Measurements from ENCODE around the gene CTNNA2. TPM values are rescaled to one million over a fixed set of nuclear protein-coding genes. Genes with fewer than 3 reads are reported as not detected.

The CTNNA2 gene
- total and polyA plus RNA-seq, 9 of the 15 experiments (the other 6 are each of a cell fraction or from before 2014, with no cell fraction given): 0.03 to 0.40 (median 0.15) TPM

- ATAC-seq (no peak), FAIRE-seq (no peak), DNase-seq (ENCODE audit: extremely low read depth in 1 of 4, low spot score in 3 of 4) (no peak)
- H3K4me3 ChIP-seq: no peak overlapping the region
- H3K9me3 ChIP-seq (replicated peaks; ENCODE audit: control insufficient read depth, insufficient read depth, low read depth, low read length): no peaks in the 10 kb centered on the region
- H3K4me2 ChIP-seq (ENCODE audit: insufficient read depth, low read length): no peak overlapping the region
- no peaks in the 10 kb centered on the region for H3K79me2 ChIP-seq (ENCODE audit: control insufficient read depth, insufficient read depth, low read length)
- no peaks in the 10 kb centered on the region for H3K36me3 ChIP-seq (ENCODE audit: control insufficient read depth, insufficient read depth, low read length)
- POLR2A ChIA-PET: no interaction called here
- H4K20me1 ChIP-seq (replicated peaks; ENCODE audit: control insufficient read depth, insufficient read depth, low read length): no peaks in the 10 kb centered on the region
- WGBS (ENCODE audit: insufficient coverage, low coverage, missing lambda C conversion rate): 0% methylated on average over 3 of the region's 3 CpGs
- intact Hi-C loops (cut with micrococcal nuclease): no loop called here
- H3K27ac ChIP-seq (ENCODE audit: extremely low read depth, low read depth, low read length): no peak overlapping the region
- CTCF ChIA-PET (ENCODE audit: low intra/inter-chr PET ratio): no interaction called here
- H3K9ac ChIP-seq (ENCODE audit: insufficient read depth in 1 of 2, low read depth in 2 of 2, low read length in 2 of 2): no peak overlapping the region
- H3K27me3 ChIP-seq (ENCODE audit: control insufficient read depth in 2 of 2, insufficient read depth in 2 of 2, low read length in 2 of 2): no peaks in the 10 kb centered on the region
- no peak overlapping the region for H2AFZ ChIP-seq (ENCODE audit: low read depth, low read length)
- no peaks in the 10 kb centered on the region for H3K9me1 ChIP-seq (ENCODE audit: control insufficient read depth, insufficient read depth, low read length)
- in situ Hi-C loops (cut with MboI): no loop called here
- no TSS peak for BruUV-seq (replicated peaks)
- H3K4me1 ChIP-seq (replicated peaks in 1 of 2; ENCODE audit: control insufficient read depth in 2 of 2, insufficient read depth in 2 of 2, low read length in 2 of 2): no peaks in the 10 kb centered on the region
- no peak for TF ChIP-seq ZNF764 (CRISPR knock-in tag; IDR thresholded peaks at IDR 0.05; ENCODE audit: low read depth)
- TF ChIP-seq TARDBP (IDR thresholded peaks at IDR 0.05): no peak
- TF ChIP-seq GABPB1 (CRISPR knock-in tag; IDR thresholded peaks at IDR 0.05): no peak
- TF ChIP-seq ZFP36 (IDR thresholded peaks at IDR 0.05; ENCODE audit: low read depth, low read length, partially characterized antibody): no peak
- no peak for TF ChIP-seq NFE2 (IDR thresholded peaks at IDR 0.05; ENCODE audit: low read depth)
- no peak for TF ChIP-seq ARHGAP35 (IDR thresholded peaks at IDR 0.05; ENCODE audit: partially characterized antibody)
- TF ChIP-seq REST (IDR thresholded peaks at IDR 0.05; ENCODE audit: borderline replicate concordance): no peak
- no peak for TF ChIP-seq REST (CRISPR knock-in tag; IDR thresholded peaks at IDR 0.05; ENCODE audit: low read depth)
- no peak for TF ChIP-seq STAT5B (CRISPR knock-in tag; IDR thresholded peaks at IDR 0.05)
- TF ChIP-seq ZKSCAN1 (IDR thresholded peaks at IDR 0.05; ENCODE audit: low read depth, low read length): no peak
- no peak for TF ChIP-seq NFRKB (IDR thresholded peaks at IDR 0.05; ENCODE audit: low read depth)
- no peak for TF ChIP-seq USF2 (CRISPR knock-in tag; IDR thresholded peaks at IDR 0.05)
- TF ChIP-seq KDM2B (CRISPR knock-in tag; IDR thresholded peaks at IDR 0.05): no peak
- TF ChIP-seq E2F4 (CRISPR knock-in tag; IDR thresholded peaks at IDR 0.05; ENCODE audit: low read depth): no peak
- no peak for TF ChIP-seq SAFB (IDR thresholded peaks at IDR 0.05; ENCODE audit: borderline replicate concordance, low read depth, low read length)
- no peak for TF ChIP-seq PTRF (tag; IDR thresholded peaks at IDR 0.05)
Observed at GRCh38 chr2:79622508-79622907, 109.7 kb downstream of the CTNNA2 start.

Measured in K562 (cell line).